NCI-H748 treated with DMSO at 0.1 percent for 48 hours (cell line): Measurements from ENCODE around the gene TBC1D9B.
A peak's percentile ranks its signal among the peaks of the same experiment; 100 is the strongest.
"Not testable (repeated sequence)": the region's sequence is repeated elsewhere in the genome, so short reads cannot be mapped to it uniquely, and the experiment has no call there.

Experiments
- DNase-seq: peaks from one replicate; lab custom pipeline; 2025; lab: John Stamatoyannopoulos, UW

TBC1D9B gene

DNA sequence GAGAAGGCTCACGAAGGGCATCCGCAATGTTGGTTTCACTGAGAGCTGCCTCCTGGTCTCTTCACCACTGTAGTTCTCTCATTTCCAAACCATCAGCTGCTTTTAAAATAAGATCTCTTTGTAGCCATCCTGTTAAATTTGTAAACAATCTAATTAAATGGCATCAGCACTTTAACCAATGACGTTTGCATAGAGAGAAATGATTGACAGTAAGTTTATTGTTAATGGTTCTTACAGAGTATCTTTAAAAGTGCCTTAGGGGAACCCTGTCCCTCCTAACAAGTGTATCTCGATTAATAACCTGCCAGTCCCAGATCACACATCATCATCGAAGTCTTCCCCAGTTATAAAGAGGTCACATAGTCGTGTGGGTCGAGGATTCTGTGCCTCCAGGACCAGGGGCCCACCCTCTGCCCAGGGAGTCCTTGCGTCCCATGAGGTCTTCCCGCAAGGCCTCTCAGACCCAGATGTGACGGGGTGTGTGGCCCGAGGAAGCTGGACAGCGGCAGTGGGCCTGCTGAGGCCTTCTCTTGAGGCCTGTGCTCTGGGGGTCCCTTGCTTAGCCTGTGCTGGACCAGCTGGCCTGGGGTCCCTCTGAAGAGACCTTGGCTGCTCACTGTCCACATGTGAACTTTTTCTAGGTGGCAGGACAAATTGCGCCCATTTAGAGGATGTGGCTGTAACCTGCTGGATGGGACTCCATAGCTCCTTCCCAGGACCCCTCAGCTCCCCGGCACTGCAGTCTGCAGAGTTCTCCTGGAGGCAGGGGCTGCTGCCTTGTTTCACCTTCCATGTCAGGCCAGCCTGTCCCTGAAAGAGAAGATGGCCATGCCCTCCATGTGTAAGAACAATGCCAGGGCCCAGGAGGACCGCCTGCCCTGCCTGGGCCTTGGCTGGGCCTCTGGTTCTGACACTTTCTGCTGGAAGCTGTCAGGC is 70.4 kb downstream of the TBC1D9B start:
- DNase-seq, result no peak

DNA sequence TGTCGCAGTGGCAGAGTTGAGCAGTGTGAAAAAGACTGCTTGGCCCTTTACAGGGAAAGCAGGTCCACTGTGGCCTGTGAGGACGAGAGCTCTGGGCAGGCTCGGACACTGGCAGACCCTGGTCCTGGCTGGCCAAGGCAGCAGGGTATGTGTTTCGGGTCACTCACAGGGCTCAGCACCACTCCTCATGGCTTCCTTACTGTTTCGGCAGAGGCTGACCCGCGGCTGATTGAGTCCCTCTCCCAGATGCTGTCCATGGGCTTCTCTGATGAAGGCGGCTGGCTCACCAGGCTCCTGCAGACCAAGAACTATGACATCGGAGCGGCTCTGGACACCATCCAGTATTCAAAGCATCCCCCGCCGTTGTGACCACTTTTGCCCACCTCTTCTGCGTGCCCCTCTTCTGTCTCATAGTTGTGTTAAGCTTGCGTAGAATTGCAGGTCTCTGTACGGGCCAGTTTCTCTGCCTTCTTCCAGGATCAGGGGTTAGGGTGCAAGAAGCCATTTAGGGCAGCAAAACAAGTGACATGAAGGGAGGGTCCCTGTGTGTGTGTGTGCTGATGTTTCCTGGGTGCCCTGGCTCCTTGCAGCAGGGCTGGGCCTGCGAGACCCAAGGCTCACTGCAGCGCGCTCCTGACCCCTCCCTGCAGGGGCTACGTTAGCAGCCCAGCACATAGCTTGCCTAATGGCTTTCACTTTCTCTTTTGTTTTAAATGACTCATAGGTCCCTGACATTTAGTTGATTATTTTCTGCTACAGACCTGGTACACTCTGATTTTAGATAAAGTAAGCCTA is 71.3 kb downstream of the TBC1D9B start:
- no peak for DNase-seq

DNA sequence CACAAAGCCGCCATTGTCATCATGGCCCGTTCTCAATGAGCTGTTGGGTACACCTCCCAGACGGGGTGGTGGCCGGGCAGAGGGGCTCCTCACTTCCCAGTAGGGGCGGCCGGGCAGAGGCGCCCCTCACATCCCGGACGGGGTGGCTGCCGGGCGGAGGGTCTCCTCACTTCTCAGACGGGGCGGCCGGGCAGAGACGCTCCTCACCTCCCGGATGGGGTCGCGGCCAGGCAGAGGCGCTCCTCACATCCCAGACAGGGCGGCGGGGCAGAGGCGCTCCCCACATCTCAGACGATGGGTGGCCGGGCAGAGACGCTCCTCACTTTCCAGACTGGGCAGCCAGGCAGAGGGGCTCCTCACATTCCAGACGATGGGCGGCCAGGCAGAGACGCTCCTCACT is 72.8 kb downstream of the TBC1D9B start:
- not testable (repeated sequence) for DNase-seq

DNA sequence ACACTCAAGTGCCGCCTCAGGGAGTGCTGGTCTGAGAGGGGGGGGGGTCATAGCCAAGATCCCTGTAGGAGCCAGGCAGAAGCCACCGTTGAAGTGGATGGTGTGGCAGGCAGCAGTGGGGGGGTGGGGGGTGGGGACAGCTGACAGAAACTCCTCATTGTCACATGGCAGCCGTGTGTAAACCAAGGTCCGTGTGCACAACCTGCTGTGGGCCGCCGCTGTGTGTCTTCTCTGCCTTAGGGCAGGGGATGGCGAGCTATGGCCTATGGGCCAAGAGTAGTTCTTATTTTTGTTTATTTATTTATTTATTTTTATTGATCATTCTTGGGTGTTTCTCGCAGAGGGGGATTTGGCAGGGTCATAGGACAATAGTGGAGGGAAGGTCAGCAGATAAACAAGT is 73.6 kb downstream of the TBC1D9B start:
- DNase-seq, result no peak

DNA sequence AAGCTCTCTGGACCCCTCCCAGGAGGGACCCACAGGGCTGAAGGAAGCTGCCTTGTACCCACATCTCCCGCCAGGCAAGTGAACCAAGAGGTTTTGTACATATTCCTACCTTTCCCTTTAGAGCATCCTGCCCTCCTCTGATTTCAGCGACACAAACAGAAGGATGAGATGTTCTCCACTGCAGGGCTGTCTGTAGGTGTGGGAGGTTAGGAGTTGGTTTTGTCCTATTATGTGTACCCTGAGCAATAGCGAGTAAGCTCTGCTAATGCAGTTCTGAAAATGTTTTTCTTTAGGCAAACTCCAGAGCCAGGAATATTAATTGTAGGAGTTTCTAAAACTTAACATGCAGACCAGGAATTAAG is 74.0 kb downstream of the TBC1D9B start:
- no peak for DNase-seq

GRCh38 chr5:179833056-179833708 is 74.5 kb downstream of the TBC1D9B start:
- no peak for DNase-seq

GRCh38 chr5:179832039-179832745 is 75.5 kb downstream of the TBC1D9B start:
- no peak for DNase-seq

DNA sequence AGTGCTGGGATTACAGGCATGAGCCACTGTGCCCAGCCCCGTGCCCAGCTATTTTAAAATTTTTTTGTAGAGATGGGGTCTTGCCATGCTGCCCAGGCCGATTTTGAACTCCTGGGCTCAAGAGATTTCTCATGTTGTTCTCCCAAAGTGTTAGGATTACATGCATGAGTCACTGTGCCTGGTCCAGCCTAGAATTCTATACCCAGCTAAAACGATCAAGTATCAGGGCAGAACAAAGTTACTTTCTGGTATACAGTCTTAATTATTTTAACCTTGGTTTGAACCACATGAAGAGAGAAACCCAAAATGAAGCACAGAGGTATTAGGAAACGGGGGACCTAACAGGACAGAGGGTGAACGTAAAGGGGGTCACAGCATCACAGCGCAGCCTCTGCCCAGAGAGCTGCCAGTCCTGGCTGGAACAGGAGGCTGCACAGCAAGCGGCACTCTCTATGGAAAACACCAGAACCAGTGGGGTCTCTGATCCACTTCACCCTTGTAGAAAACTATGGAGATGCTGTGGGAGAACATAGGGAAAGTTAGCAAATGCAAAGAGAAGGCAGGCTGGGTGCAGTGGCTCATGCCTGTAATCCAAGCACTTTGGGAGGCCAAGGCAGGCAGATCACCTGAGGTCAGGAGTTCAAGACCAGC is 76.8 kb downstream of the TBC1D9B start:
- no peak for DNase-seq

DNA sequence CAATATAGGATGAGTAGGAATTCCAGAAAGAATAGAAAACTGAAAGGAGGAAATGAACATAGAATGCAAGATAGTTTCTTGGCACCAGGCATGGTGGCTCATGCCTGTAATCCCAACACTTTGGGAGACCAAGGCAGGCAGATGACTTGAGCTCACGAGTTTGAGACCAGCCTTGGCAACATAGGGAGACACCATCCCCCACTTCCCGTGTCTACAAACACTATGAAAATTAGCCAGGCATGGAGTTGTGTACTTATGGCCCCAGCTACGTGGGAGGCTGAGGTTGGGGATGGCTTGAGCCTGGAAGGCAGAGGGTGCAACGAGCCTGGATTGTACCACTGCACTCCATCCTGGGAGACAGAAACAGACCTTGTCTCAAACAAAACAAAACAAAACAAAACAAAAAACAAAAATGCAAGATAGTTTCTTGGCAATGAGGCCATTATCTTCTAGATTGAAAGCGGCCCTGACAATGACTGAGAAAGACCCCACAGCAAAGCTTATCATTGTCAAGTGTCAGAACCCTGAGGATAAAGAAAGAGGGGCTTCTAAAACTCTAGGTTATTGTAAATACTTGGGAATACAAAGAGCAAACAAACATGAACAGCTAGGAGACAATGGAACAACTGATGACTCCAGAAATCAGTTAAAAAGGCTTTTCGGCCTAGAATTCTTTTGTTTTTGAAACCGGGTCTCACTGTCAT is 77.8 kb downstream of the TBC1D9B start:
- DNase-seq, result no peak

DNA sequence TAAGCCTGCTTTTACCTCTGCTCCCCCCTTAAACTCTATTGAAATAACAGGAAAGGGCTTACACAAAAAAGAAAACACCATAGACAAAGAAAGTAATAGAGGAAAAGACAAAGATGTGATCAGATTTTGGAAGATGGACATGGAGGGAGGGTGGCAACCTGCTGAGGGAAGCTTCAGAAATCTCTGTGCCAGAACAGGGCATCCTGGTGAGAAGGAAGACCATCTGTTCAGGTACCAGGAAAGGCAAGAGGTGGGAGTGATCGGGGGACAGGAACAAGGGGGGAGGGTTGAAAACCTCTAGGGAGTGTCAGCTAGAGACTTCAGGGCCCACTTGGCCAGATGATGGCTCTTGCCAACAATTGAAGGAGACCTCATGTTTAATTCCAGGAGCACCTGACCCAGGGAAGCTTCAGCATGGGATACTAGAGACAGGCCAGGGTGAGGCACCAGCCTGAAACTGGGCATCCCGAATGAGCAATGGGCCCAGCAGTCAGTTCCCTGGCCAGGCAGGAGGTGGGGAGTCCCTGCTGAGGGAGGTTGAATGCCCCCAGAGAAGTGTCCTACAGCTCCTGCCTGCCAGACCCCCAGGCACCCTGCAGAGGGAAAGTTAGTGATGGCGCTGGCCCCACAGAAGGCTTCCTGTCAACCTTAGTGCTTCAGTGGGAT is 78.8 kb downstream of the TBC1D9B start:
- DNase-seq, result no peak

- no peak for DNase-seq
These were observed 80.0 kb downstream of the TBC1D9B start for GRCh38 chr5:179827680-179828079.

DNA sequence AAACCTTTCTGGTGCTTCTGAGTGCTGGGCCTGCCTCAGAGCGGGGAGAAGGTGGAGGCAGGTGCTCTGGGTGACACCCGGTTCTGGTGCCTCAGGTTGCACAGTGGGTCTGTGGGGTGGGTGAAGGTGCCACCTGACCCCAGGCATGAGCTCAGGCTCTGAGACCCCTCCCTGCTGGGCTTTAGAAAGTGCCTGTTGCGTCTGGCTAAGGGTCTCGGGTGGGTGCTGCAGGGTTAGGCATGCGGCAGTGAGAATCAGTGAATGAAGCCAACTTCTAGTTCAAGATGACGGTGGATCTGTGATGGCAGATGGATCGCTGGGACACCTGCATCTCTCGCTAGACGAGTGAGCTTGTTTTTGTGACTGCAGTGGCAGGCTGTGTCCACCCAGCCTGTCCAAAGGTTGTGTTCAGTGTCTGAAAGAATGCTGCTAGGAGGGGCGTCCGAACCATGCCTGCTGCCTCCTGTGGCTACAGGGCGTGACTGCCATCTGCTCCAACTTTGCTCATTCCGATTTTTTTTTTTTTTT is 82.0 kb downstream of the TBC1D9B start:
- no peak for DNase-seq

DNA sequence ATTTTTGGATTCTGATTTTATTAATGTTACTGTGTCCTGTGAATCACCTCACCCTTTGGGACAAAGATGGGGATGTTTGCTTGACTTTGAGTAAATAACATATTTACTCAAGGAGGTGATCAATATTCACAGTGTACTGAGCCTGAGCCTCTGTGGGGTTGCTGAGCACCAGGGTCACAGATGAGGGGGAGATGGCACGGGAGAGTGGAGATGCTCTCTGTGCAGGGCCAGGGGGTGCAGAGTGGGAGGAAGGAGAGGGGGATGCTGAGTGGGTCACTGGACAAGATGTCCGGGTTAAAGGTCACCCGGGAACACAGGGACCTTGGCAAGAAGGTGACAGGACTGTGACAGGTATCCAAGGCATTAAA is 83.0 kb downstream of the TBC1D9B start:
- no peak for DNase-seq

DNA sequence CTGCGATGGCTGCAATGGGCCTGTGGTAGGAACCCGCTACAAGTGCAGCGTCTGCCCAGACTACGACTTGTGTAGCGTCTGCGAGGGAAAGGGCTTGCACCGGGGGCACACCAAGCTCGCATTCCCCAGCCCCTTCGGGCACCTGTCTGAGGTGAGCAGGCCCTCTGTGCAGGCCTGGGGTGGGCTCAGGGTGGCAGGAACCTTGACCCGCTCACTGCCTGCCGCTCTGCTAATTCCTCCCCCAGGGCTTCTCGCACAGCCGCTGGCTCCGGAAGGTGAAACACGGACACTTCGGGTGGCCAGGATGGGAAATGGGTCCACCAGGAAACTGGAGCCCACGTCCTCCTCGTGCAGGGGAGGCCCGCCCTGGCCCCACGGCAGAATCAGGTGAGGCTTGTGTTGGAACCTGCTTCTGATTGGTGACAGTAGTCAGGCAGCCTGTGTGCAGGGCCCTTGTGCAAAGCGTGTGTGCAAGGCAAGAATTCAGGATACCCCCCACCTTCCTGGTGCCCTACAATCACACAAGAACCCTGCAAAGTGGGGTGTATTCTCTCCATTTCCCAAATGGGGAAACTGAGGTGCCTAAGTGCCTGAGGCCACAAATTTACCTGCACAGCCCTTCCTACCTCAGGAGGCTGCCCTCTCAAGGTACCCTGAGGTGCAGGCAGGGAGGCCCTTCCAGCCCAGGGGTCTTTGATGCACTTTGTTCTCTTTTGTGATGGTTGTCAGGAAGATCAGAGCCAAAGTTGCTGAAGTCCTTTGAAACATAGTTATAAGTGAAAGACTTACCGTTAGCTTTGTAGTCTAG is 83.6 kb downstream of the TBC1D9B start:
- DNase-seq, result no peak

GRCh38 chr5:179822444-179822990 is 85.2 kb downstream of the TBC1D9B start:
- DNase-seq, result no peak

GRCh38 chr5:179822059-179822432 is 85.7 kb downstream of the TBC1D9B start:
- no peak for DNase-seq

- DNase-seq, result peak; percentile 73
These were observed 86.2 kb downstream of the TBC1D9B start for GRCh38 chr5:179821298-179822058.
